GM18502 (cell line): ENCODE measurements around the gene VEZF1.
A peak's percentile ranks its signal among the peaks of the same experiment; 100 is the strongest.

Experiments used
- ATAC-seq: cut with Tn5 transposase; IDR thresholded peaks from one replicate; pipeline ENCODE4 v1.9.1; 2021; ENCODE audit warnings: mild to moderate bottlenecking; ENCODE audit not compliant: unreplicated experiment, poor library complexity

Gene VEZF1

DNA sequence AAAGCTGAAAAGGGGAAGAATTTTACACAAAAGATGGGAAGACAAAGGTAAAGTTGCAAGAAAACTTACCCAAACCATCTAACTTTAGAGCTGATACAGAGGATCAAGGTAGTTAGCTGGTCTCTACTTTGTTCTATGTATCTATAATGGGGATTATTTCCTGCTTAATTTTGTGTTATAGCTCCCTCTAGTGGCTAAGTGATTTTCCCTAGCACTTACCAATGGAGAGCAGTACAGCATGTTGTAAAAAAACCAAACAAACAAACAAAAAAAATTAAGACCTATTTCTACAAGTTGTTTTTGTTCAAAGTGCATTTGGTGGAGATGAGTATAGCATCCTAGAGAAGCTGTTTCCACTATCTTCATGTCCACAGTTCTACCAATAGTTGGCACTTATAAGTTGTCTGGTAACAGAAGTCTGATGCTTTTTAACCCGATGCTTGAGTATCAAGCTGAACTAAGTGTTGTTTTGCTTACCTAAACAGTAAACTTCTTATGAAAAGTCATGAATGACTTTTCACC, 11.5 kb upstream of the VEZF1 start:
- no peak for ATAC-seq

- ATAC-seq: no peak
Measured at GRCh38 chr17:57999010-57999495, 11.0 kb upstream of the VEZF1 start.

- no peak for ATAC-seq
Measured at GRCh38 chr17:57997085-57997809, 9.2 kb upstream of the VEZF1 start.

GRCh38 chr17:57995076-57995956, 7.3 kb upstream of the VEZF1 start:
- ATAC-seq: peak; percentile 68

DNA sequence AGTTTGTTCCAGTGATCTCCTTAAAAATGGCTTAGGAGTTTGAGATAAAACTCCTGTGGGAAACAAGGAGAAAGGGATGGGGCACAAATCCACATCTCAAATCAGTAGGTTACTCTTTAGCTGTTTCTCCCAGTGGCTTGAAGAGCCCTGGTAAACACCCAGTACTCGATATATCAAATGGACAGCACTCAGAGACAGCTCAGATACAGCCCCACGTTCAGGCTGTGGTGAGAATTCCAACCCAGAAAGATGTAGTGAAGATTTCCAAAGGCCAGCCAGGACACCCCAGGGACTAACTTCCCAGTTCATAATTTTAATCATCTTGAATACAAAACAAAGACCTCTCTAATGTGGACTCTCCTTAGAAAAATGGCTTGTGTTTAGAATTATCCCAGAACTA, 6.4 kb upstream of the VEZF1 start:
- ATAC-seq: no peak

- ATAC-seq: no peak
Measured at GRCh38 chr17:57993471-57994365, 5.7 kb upstream of the VEZF1 start.

DNA sequence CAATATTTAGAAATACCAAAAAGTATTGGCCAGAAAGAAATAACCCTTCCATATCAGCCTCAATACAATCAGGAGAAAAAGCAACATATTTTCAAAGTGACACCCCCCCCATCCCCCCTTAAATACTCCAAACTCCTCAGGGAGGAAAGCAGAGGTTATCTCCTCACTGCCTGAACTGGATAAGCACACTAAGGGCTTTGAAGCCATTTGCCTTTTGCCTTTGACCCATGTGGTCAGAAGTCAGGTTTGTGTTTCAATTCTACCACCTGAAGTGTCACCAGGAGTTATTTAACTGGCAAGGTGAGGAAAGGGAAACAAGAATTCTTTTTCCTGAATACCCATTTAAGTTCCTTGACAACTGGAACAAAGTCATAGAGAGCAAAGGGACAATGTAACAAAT, 3.5 kb upstream of the VEZF1 start:
- no peak for ATAC-seq

GRCh38 chr17:57990037-57990436, 2.0 kb upstream of the VEZF1 start:
- ATAC-seq: no peak

- peak; percentile 74 for ATAC-seq
Measured at GRCh38 chr17:57988301-57989250, 522 bp upstream of the VEZF1 start.

DNA sequence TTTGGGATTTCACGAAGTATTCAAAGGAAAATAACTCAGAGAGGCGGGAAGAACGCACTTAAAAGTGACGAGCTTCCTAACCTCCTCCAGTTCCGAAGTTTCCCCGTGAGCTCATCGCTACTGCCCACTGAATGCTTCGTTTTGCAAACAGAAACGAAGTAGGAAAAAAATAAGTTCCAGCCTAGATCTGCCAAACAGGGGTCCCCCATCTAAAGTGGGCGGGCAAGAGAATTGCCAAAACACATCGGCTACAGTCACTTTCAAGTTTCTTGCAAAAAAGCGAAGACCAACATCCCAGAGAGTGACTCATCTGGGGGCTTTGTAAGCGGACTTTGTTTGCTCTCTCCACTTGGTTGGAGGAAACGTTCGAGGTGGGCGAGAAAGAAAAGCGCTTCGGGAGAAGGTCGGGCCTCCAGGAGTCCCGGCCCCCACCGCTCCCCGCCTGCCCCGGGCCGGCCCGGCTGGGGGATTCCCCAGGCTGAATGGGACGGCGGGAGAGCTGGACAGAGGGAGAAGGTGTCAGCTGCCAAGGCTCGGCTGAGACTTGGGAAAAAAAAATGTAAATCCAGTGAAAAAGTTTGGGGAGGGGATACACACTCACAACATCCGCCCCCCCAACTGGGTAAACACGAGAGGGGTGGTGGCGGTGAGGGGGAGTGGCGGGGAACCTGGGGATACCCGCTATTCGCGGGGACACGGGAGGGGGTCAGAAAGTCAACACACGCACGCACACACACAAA, 1.0 kb downstream of the VEZF1 start:
- ATAC-seq: peak; percentile 5

DNA sequence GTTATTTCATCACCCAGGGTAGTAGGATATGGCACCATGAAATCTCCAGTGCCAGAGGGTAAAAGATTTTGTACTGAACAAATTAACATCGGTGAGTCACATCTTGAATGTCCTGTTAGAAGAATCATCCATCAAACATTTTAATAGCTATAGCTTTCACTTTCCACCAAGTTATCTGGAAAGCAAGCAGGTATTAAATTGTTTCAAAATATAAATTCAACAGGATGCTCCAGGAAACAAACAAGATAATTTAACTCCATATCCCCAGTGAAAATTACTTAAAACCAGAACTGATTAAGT, 2.4 kb downstream of the VEZF1 start:
- ATAC-seq: no peak

GRCh38 chr17:57984936-57985674, 2.9 kb downstream of the VEZF1 start:
- no peak for ATAC-seq

GRCh38 chr17:57984261-57984890, 3.7 kb downstream of the VEZF1 start:
- ATAC-seq: no peak

DNA sequence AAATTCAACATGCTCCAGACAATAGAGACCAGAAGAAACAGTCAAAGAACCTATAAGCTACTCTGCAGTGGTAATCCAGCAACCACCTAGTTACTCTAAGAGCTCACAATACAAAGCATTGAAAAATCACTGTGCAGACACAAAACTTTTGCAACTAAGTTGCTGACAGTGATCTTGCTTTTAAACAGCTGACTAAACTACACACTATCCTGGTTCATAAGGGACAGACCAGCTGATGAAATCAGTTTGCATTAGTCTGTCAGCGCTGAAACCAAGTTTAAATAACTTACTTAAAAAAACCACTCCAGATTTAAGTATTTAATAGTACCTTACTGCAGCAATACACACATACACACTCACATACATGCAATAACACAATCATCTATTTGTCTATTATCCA, 4.6 kb downstream of the VEZF1 start:
- no peak for ATAC-seq

DNA sequence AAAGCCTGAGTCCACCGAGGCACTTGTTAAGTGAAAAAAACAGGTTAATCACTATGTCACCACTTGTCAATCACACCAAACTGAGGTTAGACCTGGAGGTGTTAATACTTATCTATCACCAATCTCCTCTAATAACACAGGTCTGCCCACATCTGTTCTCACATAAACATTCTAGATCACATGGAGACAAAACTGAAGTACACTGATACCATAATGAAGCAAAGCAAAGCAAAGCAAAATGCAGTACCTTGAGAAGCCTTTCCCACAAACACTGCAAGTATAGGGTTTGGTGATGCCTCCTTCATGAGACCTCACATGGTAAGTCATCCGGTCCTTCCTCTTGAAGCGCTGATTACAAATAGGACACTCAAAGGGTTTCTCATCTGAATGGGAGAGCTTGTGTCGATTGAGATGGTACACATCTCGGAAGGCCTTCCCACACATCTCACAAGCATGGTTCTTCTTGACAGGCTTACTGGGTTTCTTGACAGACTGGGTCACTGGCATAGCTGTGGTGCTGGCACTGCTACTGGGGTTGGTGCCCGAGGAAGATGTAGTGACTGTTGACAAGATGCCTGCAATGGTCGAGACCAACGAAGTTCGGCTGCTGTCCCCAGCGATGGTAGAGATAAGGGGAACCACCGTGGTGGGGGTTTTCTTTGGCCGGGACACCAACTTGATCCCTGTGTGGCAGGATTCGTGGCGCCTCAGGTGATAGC, 5.4 kb downstream of the VEZF1 start:
- ATAC-seq: no peak

- no peak for ATAC-seq
Measured at GRCh38 chr17:57980522-57980921, 7.5 kb downstream of the VEZF1 start.

- ATAC-seq: no peak
Measured at GRCh38 chr17:57979076-57979475, 9.0 kb downstream of the VEZF1 start.
